GM21381 (cell line): Measurements from ENCODE around the gene ARHGAP5.

Experiments
- ATAC-seq: cut with Tn5 transposase; IDR thresholded peaks from one replicate; pipeline ENCODE4 v1.9.1; 2021; ENCODE audit warnings: mild to moderate bottlenecking, moderate library complexity; ENCODE audit not compliant: unreplicated experiment

Gene ARHGAP5

GRCh38 chr14:32077081-32078022 is at the start of gene ARHGAP5:
ARHGAP5 (plus strand) TSS chr14:32077304; CDS start chr14:32090670, 13,366 bp downstream.
- ATAC-seq, result peak; percentile 39

GRCh38 chr14:32028599-32028998 is 48.5 kb upstream of the ARHGAP5 start:
- ATAC-seq, result no peak

GRCh38 chr14:32033543-32033942 is 43.6 kb upstream of the ARHGAP5 start:
- ATAC-seq, result no peak

DNA sequence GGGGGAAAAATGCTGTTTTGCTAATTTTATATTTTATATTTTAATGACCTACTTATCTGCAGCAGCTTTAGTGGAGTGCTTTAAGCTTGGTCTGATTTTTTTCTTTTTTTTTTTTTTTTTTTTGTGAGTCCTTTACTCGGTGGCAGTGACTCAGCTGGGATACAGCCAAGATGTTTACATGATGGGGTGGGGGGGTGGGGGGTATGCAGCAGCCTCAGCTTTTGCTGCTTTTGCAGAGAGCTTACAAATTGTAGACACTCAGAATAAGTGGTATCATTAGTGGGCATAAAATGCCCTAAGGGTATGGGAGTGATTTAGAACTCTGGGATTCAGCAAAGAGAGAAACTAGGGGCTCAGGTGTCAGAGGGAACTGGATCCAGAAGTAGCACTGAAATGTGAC is 38.2 kb upstream of the ARHGAP5 start:
- no peak for ATAC-seq

GRCh38 chr14:32039401-32040030 is 37.6 kb upstream of the ARHGAP5 start:
- no peak for ATAC-seq

GRCh38 chr14:32043624-32044023 is 33.5 kb upstream of the ARHGAP5 start:
- no peak for ATAC-seq

DNA sequence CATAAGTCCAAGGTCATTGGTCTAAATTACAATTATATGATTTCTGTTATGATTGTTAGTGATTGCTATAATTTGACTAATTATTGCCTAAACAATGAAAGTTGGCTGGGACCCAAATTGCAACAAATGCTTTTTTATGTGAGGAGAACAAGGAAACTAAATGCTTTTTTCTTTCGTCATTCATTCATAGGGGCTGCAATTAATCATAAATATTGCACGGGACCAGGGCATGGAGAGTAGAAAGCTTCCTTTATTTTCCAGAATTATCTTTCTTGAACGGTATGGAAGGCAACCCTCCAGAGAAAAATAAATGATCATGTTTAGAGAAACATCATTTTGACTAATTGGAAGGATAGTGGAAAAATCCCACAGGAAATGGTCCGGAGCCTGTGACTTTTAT is 32.6 kb upstream of the ARHGAP5 start:
- ATAC-seq, result no peak

DNA sequence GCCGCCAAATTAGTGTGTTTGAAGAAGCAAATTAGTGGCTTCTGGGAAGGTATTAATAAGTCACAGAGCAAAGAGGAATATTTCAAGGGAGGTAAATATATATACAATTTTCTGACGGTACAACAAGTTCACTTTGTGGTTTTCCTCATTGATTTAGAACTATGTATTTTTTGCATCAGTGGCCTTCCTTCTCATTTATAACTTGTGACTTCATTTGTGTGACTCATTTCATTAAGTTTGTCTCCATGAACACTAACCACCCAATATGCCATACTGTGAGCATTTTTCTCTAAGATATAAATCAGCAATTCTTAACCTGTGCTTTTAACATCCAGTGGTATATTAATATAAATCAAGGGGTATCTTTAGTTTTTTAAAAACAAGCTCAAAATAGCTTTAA is 29.3 kb upstream of the ARHGAP5 start:
- no peak for ATAC-seq

- ATAC-seq, result no peak
Measured at GRCh38 chr14:32049361-32050088, 27.6 kb upstream of the ARHGAP5 start.

DNA sequence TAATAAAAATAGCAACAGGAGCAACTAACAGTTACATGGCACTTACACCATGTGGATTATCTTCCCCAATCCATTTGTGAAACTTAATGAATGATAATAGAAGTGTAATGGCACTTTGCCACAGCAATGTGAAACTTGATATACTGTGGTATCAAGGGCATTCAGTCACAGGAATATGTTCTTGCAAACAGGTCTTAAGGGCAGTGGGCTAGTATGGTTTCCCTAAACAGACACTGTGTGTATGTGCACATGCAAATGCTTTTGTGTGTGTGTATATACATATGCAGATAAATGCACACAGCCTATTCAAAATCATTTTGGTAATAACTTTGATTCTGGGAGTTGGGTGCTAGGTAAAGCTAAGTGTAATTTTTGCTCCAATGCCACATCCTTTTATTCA is 26.2 kb upstream of the ARHGAP5 start:
- ATAC-seq, result no peak

DNA sequence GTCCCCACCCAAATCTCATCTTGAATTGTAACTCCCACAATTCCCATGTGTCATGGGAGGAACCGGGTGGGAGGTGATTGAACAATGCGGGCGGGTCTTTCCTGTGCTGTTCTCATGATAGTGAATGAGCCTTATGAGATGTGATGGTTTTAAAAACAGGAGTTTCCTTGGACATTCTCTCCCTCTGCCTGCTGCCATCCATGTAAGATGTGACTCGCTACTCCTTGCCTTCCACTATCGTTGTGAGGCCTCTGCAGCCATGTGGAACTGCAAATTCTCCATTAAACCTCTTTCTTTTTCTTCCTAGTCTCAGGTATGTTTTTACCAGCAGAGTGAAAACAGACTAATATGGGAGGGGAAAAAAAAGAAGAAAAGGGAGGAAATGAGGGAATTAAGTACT is 22.6 kb upstream of the ARHGAP5 start:
- no peak for ATAC-seq

- no peak for ATAC-seq
Measured at GRCh38 chr14:32055175-32055574, 21.9 kb upstream of the ARHGAP5 start.

- no peak for ATAC-seq
Measured at GRCh38 chr14:32059702-32060101, 17.4 kb upstream of the ARHGAP5 start.

DNA sequence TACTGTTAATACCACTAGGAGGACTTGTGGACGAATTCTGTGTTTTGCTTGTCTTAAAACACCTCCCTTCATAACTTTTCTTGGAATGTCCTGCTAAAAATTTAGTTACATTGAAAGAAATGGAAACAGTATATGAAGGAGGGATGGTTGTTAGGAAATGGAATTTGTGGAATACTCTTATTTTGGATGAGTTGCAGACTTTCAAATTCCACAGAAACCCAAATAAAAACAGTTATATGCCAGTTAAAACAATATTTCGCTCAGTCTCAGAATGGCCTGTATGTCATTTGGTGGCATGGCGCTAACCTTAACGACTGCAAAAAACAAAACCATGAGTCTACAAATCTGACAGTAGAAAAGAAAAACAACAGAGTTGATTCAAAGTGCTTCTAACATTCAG is 12.2 kb upstream of the ARHGAP5 start:
- ATAC-seq, result no peak

GRCh38 chr14:32068708-32069107 is 8.4 kb upstream of the ARHGAP5 start:
- ATAC-seq, result no peak

GRCh38 chr14:32070282-32070681 is 6.8 kb upstream of the ARHGAP5 start:
- ATAC-seq, result no peak

DNA sequence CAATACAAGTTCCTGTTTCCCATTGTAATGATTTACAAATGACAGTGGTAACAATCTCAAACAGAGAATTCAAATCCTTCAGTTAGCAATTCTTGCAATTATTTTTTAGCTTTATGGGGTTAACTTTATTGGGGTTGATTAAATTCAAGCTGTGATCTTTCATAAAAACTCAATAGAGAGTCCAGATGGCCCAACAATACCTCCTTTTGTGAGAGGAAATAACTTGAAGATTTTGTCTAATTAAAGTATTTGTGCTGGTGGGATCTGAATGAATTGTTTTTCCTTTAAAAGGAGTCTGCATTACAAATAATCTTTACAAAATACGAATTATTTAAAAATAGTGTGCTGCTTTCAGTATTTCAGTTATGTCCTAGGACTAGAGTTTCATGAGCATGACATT is 4.4 kb upstream of the ARHGAP5 start:
- ATAC-seq, result no peak

- no peak for ATAC-seq
Measured at GRCh38 chr14:32073537-32074189, 3.4 kb upstream of the ARHGAP5 start.

DNA sequence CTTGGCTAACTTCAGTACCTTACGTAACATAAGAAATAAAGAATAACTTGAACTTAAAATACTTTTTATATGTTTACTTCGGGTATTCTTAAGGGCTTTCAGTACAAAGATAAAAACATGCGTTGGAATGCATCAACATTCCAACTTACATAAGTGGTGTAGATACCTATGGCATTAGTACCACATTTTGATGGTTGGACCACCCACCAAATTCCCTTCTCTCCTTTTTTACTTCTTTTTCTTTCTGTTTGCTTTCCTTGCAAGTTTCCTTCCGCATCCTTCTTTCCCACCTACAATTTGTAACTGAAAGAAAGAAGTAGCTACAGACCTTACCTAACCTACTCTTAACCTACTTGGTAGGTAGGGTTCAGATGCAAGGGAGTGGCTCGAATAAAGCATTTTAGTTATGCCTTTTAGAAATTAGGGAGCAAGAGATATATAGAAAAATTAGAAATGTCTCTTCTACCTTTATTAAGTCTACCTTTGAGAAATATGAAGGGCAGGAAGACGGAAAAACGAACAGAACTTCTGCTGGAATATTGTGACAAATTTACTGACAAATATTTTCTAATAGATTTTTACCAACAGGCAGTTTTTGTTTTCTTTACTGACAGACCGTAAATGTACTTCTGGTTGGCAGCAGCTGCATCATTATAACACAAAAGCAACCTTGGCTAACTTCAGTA is 2.1 kb upstream of the ARHGAP5 start:
- ATAC-seq, result no peak

GRCh38 chr14:32075672-32076277 is 1.3 kb upstream of the ARHGAP5 start:
- peak; percentile 20 for ATAC-seq
